ENCODE results near the gene RGL2. TPM values are rescaled to one million over a fixed set of nuclear protein-coding genes. Genes with fewer than 3 reads are reported as not detected.
"Not testable (repeated sequence)": the region's sequence is repeated elsewhere in the genome, so short reads cannot be mapped to it uniquely, and the experiment has no call there.

RGL2 gene
- polyA plus RNA-seq, 6 donors from 2014 or later: 15.5 to 39.0 (median 17.2) TPM

DNA sequence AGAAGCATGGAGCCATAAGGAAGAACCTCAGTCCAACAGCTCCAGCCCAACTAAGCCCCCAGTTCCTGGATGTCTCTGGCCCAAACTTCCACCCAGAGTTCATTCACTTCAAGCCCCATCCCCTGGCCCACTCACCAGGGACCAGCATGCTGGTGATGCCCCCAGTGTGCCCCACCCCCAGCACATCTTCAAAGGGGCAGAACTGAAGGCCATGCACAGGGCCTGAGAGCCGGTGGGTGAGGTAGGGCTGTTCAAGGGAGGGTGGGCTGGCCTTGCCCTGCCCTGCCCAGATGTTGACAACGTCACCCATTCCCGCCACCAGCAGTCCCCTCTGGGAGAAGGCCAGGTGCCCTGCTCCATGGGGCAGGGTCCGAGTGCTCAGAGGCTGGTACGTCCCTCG lies 18.2 kb downstream of the RGL2 start:
- Mint-ChIP-seq H3K9me3 (no peaks in the 10 kb centered on the region), H3K27ac (peak overlapping the region in 4 of 6 donors; percentile 18 to 83 (median 68)), H3K27me3 (no peaks in the 10 kb centered on the region), H3K36me3 (no peaks in the 10 kb centered on the region), H3K4me1 (peaks cover 32 to 46% (median 37%) of the 10 kb centered on the region in 3 donors), H3K4me3 (peak overlapping the region in 1 of 8 donors; percentile 92)
- ATAC-seq (ENCODE audit: low read depth in 2 of 2) (no peak), DNase-seq (no peak)

GRCh38 chr6:33279971-33280511 lies 18.7 kb downstream of the RGL2 start:
- Mint-ChIP-seq H3K4me3 (peak overlapping the region in 1 of 8 donors; percentile 92), H3K4me1 (peaks cover 33 to 51% (median 40%) of the 10 kb centered on the region in 3 donors)
- no peak for DNase-seq

GRCh38 chr6:33279257-33279695 lies 19.5 kb downstream of the RGL2 start:
- Mint-ChIP-seq H3K27me3 (no peaks in the 10 kb centered on the region), H3K9me3 (no peaks in the 10 kb centered on the region), H3K27ac (peak overlapping the region in 3 of 6 donors; percentile 56 to 77 (median 57)), H3K36me3 (peaks cover 3 to 6% of the 10 kb centered on the region in 2 donors), H3K4me1 (peaks cover 40 to 58% (median 48%) of the 10 kb centered on the region in 3 donors), H3K4me3 (peak overlapping the region in 4 of 8 donors; percentile 61 to 92 (median 76))
- ATAC-seq (ENCODE audit: low read depth in 2 of 2) (no peak), DNase-seq (no peak)

More at GRCh38 chr6:33279971-33280511, 18.7 kb downstream of the RGL2 start:
- no peak for ATAC-seq (ENCODE audit: low read depth in 2 of 2)
- H3K9me3 Mint-ChIP-seq: no peaks in the 10 kb centered on the region
- no peaks in the 10 kb centered on the region for H3K36me3 Mint-ChIP-seq
- peak overlapping the region in 3 of 6 donors; percentile 18 to 83 (median 57) for H3K27ac Mint-ChIP-seq
- H3K27me3 Mint-ChIP-seq: no peaks in the 10 kb centered on the region

DNA sequence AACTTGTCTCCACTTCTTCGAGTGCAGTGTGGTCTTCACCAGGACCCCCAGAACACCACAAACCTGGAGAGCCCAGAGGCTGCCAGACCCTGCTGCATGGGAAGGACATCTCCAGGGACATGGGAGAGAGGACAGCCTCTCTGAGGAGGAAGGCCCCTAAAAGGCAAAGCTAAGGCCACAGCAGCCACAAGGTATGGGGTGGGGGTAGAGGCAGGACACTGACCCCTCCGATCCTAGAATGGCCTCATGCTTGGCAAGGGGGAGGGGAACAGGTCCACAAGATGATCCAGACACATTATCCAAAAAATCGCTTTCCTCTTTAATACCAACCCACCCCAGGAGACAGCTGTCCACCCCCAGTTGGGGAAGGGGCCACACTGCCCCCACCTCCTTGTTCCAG lies 19.9 kb downstream of the RGL2 start:
- no peak for DNase-seq

DNA sequence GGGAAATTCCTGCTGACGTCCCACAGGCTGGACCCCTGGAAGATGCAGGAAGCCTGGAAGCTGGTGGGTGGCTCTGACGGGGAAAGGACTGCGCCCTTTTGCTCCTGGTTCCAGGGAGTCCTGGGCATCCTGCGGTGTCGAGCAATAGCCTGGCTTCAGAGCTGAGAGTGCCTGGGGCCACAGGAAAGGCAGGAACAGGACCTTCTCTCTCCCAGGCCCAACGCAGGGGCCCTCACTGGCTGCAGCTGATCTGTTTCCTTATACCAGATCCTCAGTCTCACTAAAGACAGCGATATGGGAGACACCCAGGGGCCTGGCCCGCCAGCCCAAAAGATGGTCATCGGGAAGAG lies 20.4 kb downstream of the RGL2 start:
- H3K27ac Mint-ChIP-seq: peak overlapping the region in 2 of 6 donors; percentile 95 to 96
- no peak for DNase-seq
- no peaks in the 10 kb centered on the region for H3K27me3 Mint-ChIP-seq
- peak overlapping the region in 7 of 8 donors; percentile 36 to 97 (median 92) for H3K4me3 Mint-ChIP-seq
- peaks cover 4 to 8% of the 10 kb centered on the region in 2 donors for H3K36me3 Mint-ChIP-seq
- no peak for ATAC-seq (ENCODE audit: low read depth in 2 of 2)
- H3K4me1 Mint-ChIP-seq: peaks cover 45 to 64% (median 57%) of the 10 kb centered on the region in 3 donors
- no peaks in the 10 kb centered on the region for H3K9me3 Mint-ChIP-seq

More for the DNA sequence above, 19.9 kb downstream of the RGL2 start:
- Mint-ChIP-seq H3K27ac (peak overlapping the region in 2 of 6 donors; percentile 95 to 96), H3K27me3 (no peaks in the 10 kb centered on the region), H3K4me1 (peaks cover 43 to 59% (median 52%) of the 10 kb centered on the region in 3 donors), H3K9me3 (no peaks in the 10 kb centered on the region), H3K4me3 (peak overlapping the region in 6 of 8 donors; percentile 15 to 95 (median 74)), H3K36me3 (peaks cover 4 to 8% of the 10 kb centered on the region in 2 donors)
- ATAC-seq (ENCODE audit: low read depth in 2 of 2): no peak

GRCh38 chr6:33277663-33278391 lies 20.9 kb downstream of the RGL2 start:
- Mint-ChIP-seq H3K36me3 (peaks cover 4 to 8% of the 10 kb centered on the region in 2 donors), H3K4me1 (peaks cover 50 to 69% (median 62%) of the 10 kb centered on the region in 3 donors), H3K4me3 (peak overlapping the region; percentile 87 to 97 (median 92)), H3K9me3 (no peaks in the 10 kb centered on the region), H3K27ac (peak overlapping the region in 5 of 6 donors; percentile 79 to 96 (median 90)), H3K27me3 (no peaks in the 10 kb centered on the region)
- ATAC-seq (ENCODE audit: low read depth in 2 of 2): peak; percentile 18 to 21
- DNase-seq: no peak

DNA sequence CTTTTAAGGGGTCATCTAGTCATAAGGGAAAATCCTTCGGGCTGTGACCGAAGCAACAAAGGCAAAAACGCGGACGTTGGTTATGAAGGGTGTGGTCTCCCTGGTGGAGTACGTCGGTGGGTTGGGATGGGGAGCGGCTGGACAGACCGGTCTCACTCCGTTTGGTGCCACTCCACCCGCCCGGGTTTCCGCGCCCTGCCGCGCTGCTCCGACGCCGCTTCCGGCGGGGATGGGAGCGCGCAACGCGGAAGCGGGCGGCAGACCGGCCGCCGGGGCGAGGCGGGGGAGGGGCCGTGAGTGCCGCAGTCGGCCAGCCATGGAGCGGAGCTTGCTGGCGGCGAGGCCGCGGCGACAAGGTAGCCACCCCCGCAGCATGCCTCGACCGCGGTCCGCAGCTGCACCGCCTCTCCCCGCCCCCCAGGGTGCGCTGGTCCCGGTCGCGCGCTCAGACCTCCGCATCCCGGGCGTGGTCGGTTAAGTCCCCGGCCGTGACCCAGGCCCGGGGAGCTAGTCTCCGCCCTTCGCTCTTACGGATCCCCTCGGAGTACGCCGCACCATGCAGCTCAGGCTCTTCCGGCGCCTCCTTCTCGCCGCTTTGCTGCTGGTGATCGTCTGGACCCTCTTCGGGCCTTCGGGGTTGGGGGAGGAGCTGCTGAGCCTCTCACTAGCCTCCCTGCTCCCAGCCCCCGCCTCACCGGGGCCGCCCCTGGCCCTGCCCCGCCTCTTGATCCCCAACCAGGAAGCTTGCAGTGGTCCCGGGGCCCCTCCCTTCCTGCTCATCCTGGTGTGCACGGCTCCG lies 21.7 kb downstream of the RGL2 start, which contains the start of gene B3GALT4:
Gene B3GALT4, plus strand, starts transcription at position 260 of the 799 bp plus-strand sequence. Its CDS starts 297 bp downstream, at position 557.
- Mint-ChIP-seq H3K27me3 (no peaks in the 10 kb centered on the region), H3K4me1 (peaks cover 56 to 75% (median 70%) of the 10 kb centered on the region in 3 donors), H3K4me3 (peak within 1 kb of the TSS; percentile 87 to 97 (median 92)), H3K9me3 (no peaks in the 10 kb centered on the region), H3K36me3 (peaks cover 4 to 8% of the 10 kb centered on the region in 2 donors), H3K27ac (peak within 1 kb of the TSS; percentile 67 to 96 (median 92))
- peak; percentile 78 to 81 for ATAC-seq (ENCODE audit: low read depth in 2 of 2)
- DNase-seq: peak; percentile 80

DNA sequence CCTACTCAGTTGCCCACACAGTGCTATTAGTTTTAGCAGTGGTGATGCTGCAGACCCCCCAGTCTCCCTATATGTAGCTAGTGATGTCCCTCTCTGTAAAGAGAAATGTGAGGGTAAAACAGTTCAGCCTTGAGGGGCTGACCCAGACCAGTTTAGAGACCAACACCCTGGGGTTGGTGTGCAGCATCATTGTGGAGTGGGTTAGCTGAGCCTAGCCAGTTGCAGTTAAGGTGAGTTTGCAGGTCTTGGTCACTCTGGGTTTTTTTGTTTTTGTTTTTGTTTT lies 22.2 kb downstream of the RGL2 start:
- DNase-seq: no peak

DNA sequence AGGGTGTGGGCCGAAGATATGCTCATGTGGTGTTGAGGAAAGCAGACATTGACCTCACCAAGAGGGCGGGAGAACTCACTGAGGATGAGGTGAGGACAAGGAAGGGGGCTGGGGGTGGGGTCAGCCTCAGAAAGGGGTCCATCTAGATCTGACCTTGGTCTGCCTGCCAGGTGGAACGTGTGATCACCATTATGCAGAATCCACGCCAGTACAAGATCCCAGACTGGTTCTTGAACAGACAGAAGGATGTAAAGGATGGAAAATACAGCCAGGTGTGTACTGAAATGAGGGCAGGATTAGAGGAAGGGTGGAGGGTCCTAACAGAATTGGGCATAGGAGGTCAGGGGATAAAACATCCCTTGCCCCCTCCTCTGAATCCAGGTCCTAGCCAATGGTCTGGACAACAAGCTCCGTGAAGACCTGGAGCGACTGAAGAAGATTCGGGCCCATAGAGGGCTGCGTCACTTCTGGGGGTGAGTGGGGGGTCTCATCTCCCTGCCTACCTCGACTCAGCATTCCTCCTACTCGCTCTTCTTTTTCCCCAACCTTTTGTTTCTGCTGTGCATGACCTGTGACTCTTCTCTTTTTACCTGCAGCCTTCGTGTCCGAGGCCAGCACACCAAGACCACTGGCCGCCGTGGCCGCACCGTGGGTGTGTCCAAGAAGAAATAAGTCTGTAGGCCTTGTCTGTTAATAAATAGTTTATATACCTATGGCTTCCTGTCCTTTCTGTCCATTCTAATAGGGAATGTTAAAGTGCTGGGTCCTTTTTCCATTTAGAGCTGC lies 22.8 kb downstream of the RGL2 start:
- not testable (repeated sequence) for H3K36me3 Mint-ChIP-seq; H3K27me3 Mint-ChIP-seq; H3K9me3 Mint-ChIP-seq; ATAC-seq (ENCODE audit: low read depth in 2 of 2); DNase-seq
- Mint-ChIP-seq H3K27ac (peak overlapping the region; percentile 59 to 96 (median 92)), H3K4me1 (peaks cover 54 to 80% (median 79%) of the 10 kb centered on the region in 3 donors), H3K4me3 (peak overlapping the region; percentile 85 to 95 (median 92))

More for the DNA sequence above, 22.2 kb downstream of the RGL2 start:
- Mint-ChIP-seq H3K9me3 (no peaks in the 10 kb centered on the region), H3K27me3 (no peaks in the 10 kb centered on the region), H3K4me3 (peak overlapping the region; percentile 85 to 95 (median 92)), H3K27ac (peak overlapping the region; percentile 59 to 96 (median 92)), H3K4me1 (peaks cover 58 to 77% (median 74%) of the 10 kb centered on the region in 3 donors), H3K36me3 (peaks cover 4 to 8% of the 10 kb centered on the region in 2 donors)
- ATAC-seq (ENCODE audit: low read depth in 2 of 2): no peak

DNA sequence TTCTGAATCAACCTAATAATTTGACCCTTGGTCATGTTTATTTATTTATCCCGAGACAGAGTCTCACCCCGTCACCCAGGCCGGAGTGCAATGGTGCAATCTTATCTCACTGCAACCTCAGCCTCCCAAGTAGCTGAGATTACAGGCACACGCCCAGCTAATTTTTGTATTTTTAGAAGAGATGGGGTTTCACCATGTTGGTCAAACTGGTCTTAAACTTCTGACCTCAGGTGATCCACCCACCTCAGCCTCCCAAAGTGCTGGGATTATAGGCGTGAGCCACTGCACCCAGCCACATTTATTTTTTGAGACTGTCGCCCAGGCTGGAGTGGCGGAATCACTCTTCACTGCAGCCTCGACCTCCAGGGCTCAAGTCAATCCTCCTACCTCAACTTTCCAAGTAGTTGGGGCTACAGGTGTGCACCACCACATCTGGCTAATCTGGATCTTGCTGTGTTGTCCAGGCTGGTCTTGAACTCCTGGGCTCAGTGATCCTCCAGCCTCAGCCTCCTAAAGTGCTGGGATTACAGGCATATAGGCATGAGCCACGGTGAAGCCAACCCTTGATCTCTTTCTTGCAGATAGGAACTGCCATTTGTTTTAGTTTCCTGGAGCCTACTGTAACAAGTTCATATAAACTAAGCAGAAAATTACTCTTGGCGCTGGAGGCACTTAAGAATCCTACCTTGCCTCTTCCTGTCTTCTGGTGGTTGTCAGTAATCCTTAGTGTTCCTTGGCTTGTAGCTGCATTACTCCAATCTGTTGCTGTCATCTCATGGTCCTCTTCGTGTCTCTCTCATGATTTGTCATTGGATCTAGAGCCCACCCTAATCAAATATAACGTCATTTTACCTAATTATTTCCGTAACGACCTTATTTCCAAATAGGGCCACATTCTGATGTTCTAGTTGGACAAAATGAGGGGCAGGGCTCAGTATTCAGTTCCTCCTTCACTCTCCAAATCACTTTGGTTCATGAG lies 24.5 kb downstream of the RGL2 start:
- Mint-ChIP-seq H3K4me1 (peaks cover 62 to 85% (median 81%) of the 10 kb centered on the region in 3 donors), H3K4me3 (peak overlapping the region; percentile 26 to 99 (median 92)), H3K9me3 (no peaks in the 10 kb centered on the region), H3K36me3 (peaks cover 4 to 8% of the 10 kb centered on the region in 2 donors), H3K27me3 (no peaks in the 10 kb centered on the region), H3K27ac (peak overlapping the region in 4 of 6 donors; percentile 36 to 99 (median 96))
- DNase-seq (no peak), ATAC-seq (ENCODE audit: low read depth in 2 of 2) (no peak)

DNA sequence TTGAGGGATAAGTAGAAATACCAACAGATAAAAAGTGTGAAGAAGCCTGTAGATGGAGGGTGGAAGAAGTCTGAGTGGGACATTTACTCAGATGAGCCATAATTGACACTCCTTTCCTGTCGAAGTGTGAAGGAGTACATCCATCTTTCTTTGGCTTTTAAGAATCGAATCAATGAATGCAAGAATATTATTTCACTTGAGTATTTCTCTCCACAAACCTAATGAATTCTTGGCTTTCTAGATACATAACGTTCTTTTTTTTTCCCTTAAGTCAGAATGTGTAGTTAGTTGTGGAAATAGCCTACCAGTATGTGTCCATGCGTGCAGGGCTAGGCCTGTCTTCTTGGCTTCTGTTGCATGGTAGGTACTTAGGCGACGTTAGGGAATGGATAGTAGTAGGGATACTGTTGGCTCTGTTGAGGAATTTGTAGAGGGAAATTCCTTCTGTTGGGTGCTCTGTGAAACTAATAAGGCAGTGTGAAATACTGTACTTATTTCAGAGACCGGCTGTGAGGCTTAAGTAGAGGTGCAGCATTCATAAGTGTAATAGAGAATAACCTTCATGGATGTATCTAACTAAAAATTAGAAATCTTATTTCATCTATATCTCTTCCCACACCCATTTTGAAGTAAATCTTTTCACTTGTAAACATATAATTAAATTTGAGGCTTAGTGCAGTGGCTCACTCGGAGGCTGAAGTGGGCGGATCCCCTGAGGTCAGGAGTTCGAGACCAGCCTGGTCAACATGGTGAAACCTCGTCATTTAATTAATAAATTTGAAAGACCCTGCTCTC lies 25.4 kb downstream of the RGL2 start:
- no peaks in the 10 kb centered on the region for H3K27me3 Mint-ChIP-seq
- H3K9me3 Mint-ChIP-seq: no peaks in the 10 kb centered on the region
- ATAC-seq (ENCODE audit: low read depth in 2 of 2) (no peak), DNase-seq (no peak)
- H3K4me1 Mint-ChIP-seq: peaks cover 61 to 77% (median 76%) of the 10 kb centered on the region in 3 donors
- H3K27ac Mint-ChIP-seq: peak overlapping the region in 5 of 6 donors; percentile 96 to 99 (median 99)
- peak overlapping the region; percentile 89 to 99 (median 98) for H3K4me3 Mint-ChIP-seq
- peaks cover 4 to 15% of the 10 kb centered on the region in 2 donors for H3K36me3 Mint-ChIP-seq

Measured in naive B cell (primary cell).